Vagina (tissue), 2 donors: ENCODE results near the gene MCHR2. TPM values are rescaled to one million over a fixed set of nuclear protein-coding genes. Genes with fewer than 3 reads are reported as not detected.
"Not testable (repeated sequence)": the region's sequence is repeated elsewhere in the genome, so short reads cannot be mapped to it uniquely, and the experiment has no call there.

Experiments used
- DNase-seq, 2 donors: peaks; one replicate each; pipeline ENCODE4 v3.0.0-alpha.2; 2017; ENCODE audit errors: extremely low spot score in 2 of 2
- H3K27ac ChIP-seq: fragments of 200-600 bp; sonication (generic); one replicate; pipeline ENCODE4 v1.5.1; 2019
- H3K27me3 ChIP-seq: fragments of 200-600 bp; sonication (generic); one replicate; pipeline ENCODE4 v1.5.1; 2019
- H3K36me3 ChIP-seq, 2 donors: fragments of 200-600 bp; sonication (generic); one replicate each; pipeline ENCODE4 v1.5.1; 2017 to 2019
- H3K4me1 ChIP-seq: fragments of 200-600 bp; sonication (generic); one replicate; pipeline ENCODE4 v1.5.1; 2019
- H3K4me3 ChIP-seq, 2 donors: fragments of 200-600 bp; sonication (generic); 1 replicate in 1 of 2; 2 replicates in 1 of 2; pipeline ENCODE4 v1.5.1; 2016 to 2019
- H3K9me3 ChIP-seq: fragments of 200-600 bp; sonication (generic); one replicate; pipeline ENCODE4 v1.5.1; 2019
- CTCF ChIP-seq, 3 experiments: fragments of 450-650 bp in 2 of 3; fragments of 200-600 bp in 1 of 3; sonication (generic) in 1 of 3; IDR thresholded peaks; one replicate each; pipeline ENCODE4 v1.5.1; 2017 to 2019; ENCODE audit warnings: antibody characterized with exemption in 3 of 3, mild to moderate bottlenecking in 2 of 3, moderate library complexity in 2 of 3
- POLR2A ChIP-seq, 2 donors: fragments of 450-650 bp; IDR thresholded peaks; one replicate each; pipeline ENCODE4 v1.6.1; 2017; ENCODE audit warnings: antibody characterized with exemption in 2 of 2, mild to moderate bottlenecking in 2 of 2, moderate library complexity in 2 of 2
- POLR2AphosphoS5 ChIP-seq, 2 donors: sonication (generic); formaldehyde crosslinking; IDR thresholded peaks; one replicate each; pipeline ENCODE4 v1.9.0; 2017; ENCODE audit warnings: antibody characterized with exemption in 2 of 2, mild to moderate bottlenecking in 2 of 2, low read depth in 1 of 2; ENCODE audit not compliant: insufficient read depth in 1 of 2
- intact Hi-C: fragments of 100-400 bp; cut with DNase I; formaldehyde crosslinking; loops from one replicate; pipeline ENCODE4 v1.15.1; 2023
- total RNA-seq: library from RNA; depleted of rRNA; stranded (reverse); fragments of >200 nt; gene quantifications from one replicate; pipeline ENCODE4 v1.2.3, GENCODE V29; 2016

MCHR2 gene
- total RNA-seq: not detected

- Histone ChIP-seq H3K27ac (no peak within 1 kb of the TSS), H3K27me3 (peaks cover 8% of the 10 kb centered on the region), H3K4me1 (no peaks in the 10 kb centered on the region), H3K9me3 (no peaks in the 10 kb centered on the region), H3K4me3 (no peak within 1 kb of the TSS), H3K36me3 (no peaks in the 10 kb centered on the region)
- DNase-seq: no peak
- TF ChIP-seq POLR2A (IDR thresholded peaks at IDR 0.05) (no peak), CTCF (IDR thresholded peaks at IDR 0.05) (no peak), POLR2AphosphoS5 (IDR thresholded peaks at IDR 0.05; ENCODE audit: insufficient read depth in 1 of 2, low read depth in 1 of 2) (no peak)
- intact Hi-C loops: no loop called here
These were observed at the start of gene MCHR2 for GRCh38 chr6:99993533-99994251. Gene MCHR2, minus strand, starts transcription at chr6:99994223. Its CDS starts 38,076 bp downstream, at chr6:99956147.

GRCh38 chr6:100038546-100038945, 44.5 kb upstream of the MCHR2 start:
- H3K27ac ChIP-seq, H3K4me1 ChIP-seq, H3K4me3 ChIP-seq, H3K36me3 ChIP-seq, intact Hi-C loops, H3K27me3 ChIP-seq, DNase-seq, H3K9me3 ChIP-seq: not testable (repeated sequence)

GRCh38 chr6:100035873-100036653, 42.0 kb upstream of the MCHR2 start:
- Histone ChIP-seq H3K4me1 (no peaks in the 10 kb centered on the region), H3K36me3 (no peaks in the 10 kb centered on the region), H3K4me3 (no peak overlapping the region), H3K9me3 (no peaks in the 10 kb centered on the region), H3K27me3 (no peaks in the 10 kb centered on the region), H3K27ac (no peak overlapping the region)
- TF ChIP-seq POLR2AphosphoS5 (IDR thresholded peaks at IDR 0.05; ENCODE audit: insufficient read depth in 1 of 2, low read depth in 1 of 2) (no peak), POLR2A (IDR thresholded peaks at IDR 0.05) (no peak), CTCF (IDR thresholded peaks at IDR 0.05) (no peak)
- DNase-seq: no peak
- intact Hi-C loops: no loop called here

GRCh38 chr6:100023798-100024197, 29.8 kb upstream of the MCHR2 start:
- no peak for DNase-seq
- Histone ChIP-seq H3K27me3 (no peaks in the 10 kb centered on the region), H3K4me1 (no peaks in the 10 kb centered on the region), H3K9me3 (no peaks in the 10 kb centered on the region), H3K4me3 (no peak overlapping the region), H3K36me3 (no peaks in the 10 kb centered on the region), H3K27ac (no peak overlapping the region)
- intact Hi-C loops: no loop called here
- no peak for TF ChIP-seq POLR2A (IDR thresholded peaks at IDR 0.05)
- TF ChIP-seq POLR2AphosphoS5 (IDR thresholded peaks at IDR 0.05; ENCODE audit: insufficient read depth in 1 of 2, low read depth in 1 of 2): no peak
- no peak for TF ChIP-seq CTCF (IDR thresholded peaks at IDR 0.05)

- H3K4me1 ChIP-seq: no peaks in the 10 kb centered on the region
- TF ChIP-seq CTCF (IDR thresholded peaks at IDR 0.05): no peak
- no peak for TF ChIP-seq POLR2A (IDR thresholded peaks at IDR 0.05)
- no peak for TF ChIP-seq POLR2AphosphoS5 (IDR thresholded peaks at IDR 0.05; ENCODE audit: insufficient read depth in 1 of 2, low read depth in 1 of 2)
- no peaks in the 10 kb centered on the region for H3K27me3 ChIP-seq
- peaks cover 2% of the 10 kb centered on the region for H3K9me3 ChIP-seq
- intact Hi-C loops: no loop called here
- H3K27ac ChIP-seq: no peak overlapping the region
- no peaks in the 10 kb centered on the region for H3K36me3 ChIP-seq
- no peak overlapping the region for H3K4me3 ChIP-seq
- no peak for DNase-seq
These were observed 28.8 kb upstream of the MCHR2 start for GRCh38 chr6:100022847-100023246.
